ENCODE measurements around the gene LHFPL3. TPM values are rescaled to one million over a fixed set of nuclear protein-coding genes. Genes with fewer than 3 reads are reported as not detected.

LHFPL3 gene
- total RNA-seq, 1 donor from 2014 or later: not detected

- no peak for DNase-seq
- ChIA-PET CTCF (no interaction called here), POLR2A (no interaction called here)
- TF ChIP-seq, protein P1, sequence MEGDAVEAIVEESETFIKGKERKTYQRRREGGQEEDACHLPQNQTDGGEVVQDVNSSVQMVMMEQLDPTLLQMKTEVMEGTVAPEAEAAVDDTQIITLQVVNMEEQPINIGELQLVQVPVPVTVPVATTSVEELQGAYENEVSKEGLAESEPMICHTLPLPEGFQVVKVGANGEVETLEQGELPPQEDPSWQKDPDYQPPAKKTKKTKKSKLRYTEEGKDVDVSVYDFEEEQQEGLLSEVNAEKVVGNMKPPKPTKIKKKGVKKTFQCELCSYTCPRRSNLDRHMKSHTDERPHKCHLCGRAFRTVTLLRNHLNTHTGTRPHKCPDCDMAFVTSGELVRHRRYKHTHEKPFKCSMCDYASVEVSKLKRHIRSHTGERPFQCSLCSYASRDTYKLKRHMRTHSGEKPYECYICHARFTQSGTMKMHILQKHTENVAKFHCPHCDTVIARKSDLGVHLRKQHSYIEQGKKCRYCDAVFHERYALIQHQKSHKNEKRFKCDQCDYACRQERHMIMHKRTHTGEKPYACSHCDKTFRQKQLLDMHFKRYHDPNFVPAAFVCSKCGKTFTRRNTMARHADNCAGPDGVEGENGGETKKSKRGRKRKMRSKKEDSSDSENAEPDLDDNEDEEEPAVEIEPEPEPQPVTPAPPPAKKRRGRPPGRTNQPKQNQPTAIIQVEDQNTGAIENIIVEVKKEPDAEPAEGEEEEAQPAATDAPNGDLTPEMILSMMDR (IDR thresholded peaks at IDR 0.05): no peak
- ATAC-seq (ENCODE audit: low read depth): no peak
- H3K27ac Mint-ChIP-seq: no peak overlapping the region
- H3K36me3 Mint-ChIP-seq (ENCODE audit: low read depth): no peaks in the 10 kb centered on the region
- H3K4me1 Mint-ChIP-seq: no peaks in the 10 kb centered on the region
- no peak overlapping the region for H3K4me3 Mint-ChIP-seq
- intact Hi-C loops (cut with micrococcal nuclease): no loop called here
- no peaks in the 10 kb centered on the region for H3K9me3 Mint-ChIP-seq
- H3K27me3 Mint-ChIP-seq: no peaks in the 10 kb centered on the region
Observed at GRCh38 chr7:104524853-104525252, 196.4 kb downstream of the LHFPL3 start.

- ATAC-seq (ENCODE audit: low read depth) (no peak), DNase-seq (no peak)
- Mint-ChIP-seq H3K27me3 (no peaks in the 10 kb centered on the region), H3K4me1 (no peaks in the 10 kb centered on the region), H3K4me3 (no peak overlapping the region), H3K36me3 (ENCODE audit: low read depth) (no peaks in the 10 kb centered on the region), H3K27ac (no peak overlapping the region), H3K9me3 (no peaks in the 10 kb centered on the region)
- POLR2A ChIA-PET: no interaction called here
- TF ChIP-seq, protein P1 (IDR thresholded peaks at IDR 0.05): no peak
- CTCF ChIA-PET: no interaction called here
- intact Hi-C loops (cut with micrococcal nuclease): no loop called here
Observed at GRCh38 chr7:104528142-104528541, 199.7 kb downstream of the LHFPL3 start.

- H3K27ac Mint-ChIP-seq: no peak overlapping the region
- DNase-seq (no peak), ATAC-seq (ENCODE audit: low read depth) (no peak)
- no peak overlapping the region for H3K4me3 Mint-ChIP-seq
- ChIA-PET CTCF (no interaction called here), POLR2A (no interaction called here)
- TF ChIP-seq, protein P1 (IDR thresholded peaks at IDR 0.05): no peak
- H3K27me3 Mint-ChIP-seq: no peaks in the 10 kb centered on the region
- no peaks in the 10 kb centered on the region for H3K9me3 Mint-ChIP-seq
- intact Hi-C loops (cut with micrococcal nuclease): no loop called here
- H3K4me1 Mint-ChIP-seq: no peaks in the 10 kb centered on the region
- H3K36me3 Mint-ChIP-seq (ENCODE audit: low read depth): no peaks in the 10 kb centered on the region
Observed at GRCh38 chr7:104529567-104529966, 201.2 kb downstream of the LHFPL3 start.

GRCh38 chr7:104530251-104530650 lies 201.8 kb downstream of the LHFPL3 start:
- Mint-ChIP-seq H3K4me3 (no peak overlapping the region), H3K36me3 (ENCODE audit: low read depth) (no peaks in the 10 kb centered on the region), H3K27me3 (no peaks in the 10 kb centered on the region), H3K27ac (no peak overlapping the region), H3K4me1 (no peaks in the 10 kb centered on the region), H3K9me3 (no peaks in the 10 kb centered on the region)
- DNase-seq: no peak
- ChIA-PET CTCF (no interaction called here), POLR2A (no interaction called here)
- TF ChIP-seq, protein P1 (IDR thresholded peaks at IDR 0.05): no peak
- intact Hi-C loops (cut with micrococcal nuclease): no loop called here
- no peak for ATAC-seq (ENCODE audit: low read depth)

GRCh38 chr7:104534149-104534548 lies 205.7 kb downstream of the LHFPL3 start:
- no peak for ATAC-seq (ENCODE audit: low read depth)
- Mint-ChIP-seq H3K9me3 (no peaks in the 10 kb centered on the region), H3K27me3 (peaks cover 2% of the 10 kb centered on the region), H3K4me3 (no peak overlapping the region), H3K36me3 (ENCODE audit: low read depth) (no peaks in the 10 kb centered on the region), H3K4me1 (no peaks in the 10 kb centered on the region), H3K27ac (no peak overlapping the region)
- intact Hi-C loops (cut with micrococcal nuclease): no loop called here
- DNase-seq: no peak
- ChIA-PET CTCF (no interaction called here), POLR2A (no interaction called here)
- TF ChIP-seq, protein P1 (IDR thresholded peaks at IDR 0.05): no peak
